Body of pancreas (tissue), 4 donors: Measurements from ENCODE around the gene KRT32. TPM values are rescaled to one million over a fixed set of nuclear protein-coding genes. Genes with fewer than 3 reads are reported as not detected.

Experiments used
- ATAC-seq: fragments of 150-250 bp; one replicate; pipeline ENCODE4 v1.9.1; 2016
- DNase-seq, 4 donors: peaks; one replicate each; pipeline ENCODE4 v3.0.0-alpha.2; 2019
- H3K27ac ChIP-seq, 4 donors: fragments of 200-600 bp; sonication (generic); 1 replicate in 3 of 4; 2 replicates in 1 of 4; pipeline versions ENCODE4 v1.5.1 to v1.6.1; 2016 to 2019; ENCODE audit warnings: mild to moderate bottlenecking in 1 of 4, mixed read lengths in 1 of 4, moderate library complexity in 1 of 4
- H3K27me3 ChIP-seq, 2 donors: fragments of 200-600 bp; sonication (generic); one replicate each; pipeline ENCODE4 v1.6.0; 2016; ENCODE audit warnings: mild to moderate bottlenecking in 1 of 2
- H3K36me3 ChIP-seq, 2 donors: fragments of 200-600 bp; sonication (generic); replicated peaks in 1 of 2; 2 replicates each; pipeline ENCODE4 v1.5.1; 2016; ENCODE audit warnings: low read depth in 2 of 2; ENCODE audit not compliant: insufficient read depth in 1 of 2
- H3K4me1 ChIP-seq: fragments of 200-600 bp; sonication (generic); one replicate; pipeline ENCODE4 v1.6.0; 2016
- H3K4me3 ChIP-seq, 2 donors: fragments of 200-600 bp; sonication (generic); 1 replicate in 1 of 2; 2 replicates in 1 of 2; pipeline ENCODE4 v1.5.1; 2016 to 2019
- H3K9me3 ChIP-seq, 3 donors: fragments of 200-600 bp; sonication (generic); 1 replicate in 2 of 3; 2 replicates in 1 of 3; pipeline ENCODE4 v1.5.1; 2016
- CTCF ChIP-seq, 7 experiments: fragments of 450-650 bp in 4 of 7; fragments of 200-600 bp in 3 of 7; sonication (generic) in 3 of 7; IDR thresholded peaks; one replicate each; pipeline ENCODE4 v1.5.1; 2016 to 2019; ENCODE audit warnings: antibody characterized with exemption in 7 of 7
- POLR2A ChIP-seq, 3 donors: fragments of 450-650 bp; IDR thresholded peaks; one replicate each; pipeline ENCODE4 v1.6.1; 2016; ENCODE audit warnings: antibody characterized with exemption in 3 of 3, mild to moderate bottlenecking in 2 of 3
- WGBS, 2 donors: methylation state at CpG; one replicate each; pipeline ENCODE4 v1.1.5; 2017; 5-methylcytosine and 5-hydroxymethylcytosine counted together
- intact Hi-C: fragments of 100-400 bp; cut with DNase I; formaldehyde crosslinking; loops from one replicate; pipeline ENCODE4 v1.15.1; 2023
- total RNA-seq, 2 donors: library from RNA; depleted of rRNA; stranded (reverse); fragments of >200 nt; gene quantifications; one replicate each; pipeline ENCODE4 v1.1.0, GENCODE V29; 2016

Gene KRT32
- total RNA-seq, 2 donors from 2014 or later: not detected

- TF ChIP-seq CTCF (IDR thresholded peaks at IDR 0.05): no peak
- TF ChIP-seq POLR2A (IDR thresholded peaks at IDR 0.05): no peak
- no peaks in the 10 kb centered on the region for H3K36me3 ChIP-seq
- no peaks in the 10 kb centered on the region for H3K27me3 ChIP-seq
- intact Hi-C loops: no loop called here
- no peaks in the 10 kb centered on the region for H3K9me3 ChIP-seq
- ATAC-seq (no peak), DNase-seq (no peak)
- H3K4me3 ChIP-seq: no peak overlapping the region
- no peaks in the 10 kb centered on the region for H3K4me1 ChIP-seq
- H3K27ac ChIP-seq: no peak overlapping the region
- 74 to 77% methylated on average over 9 of the region's 9 CpGs for WGBS, 2 donors
These were observed 36.0 kb upstream of the KRT32 start for GRCh38 chr17:41503202-41503601.

GRCh38 chr17:41500131-41500911 lies 33.1 kb upstream of the KRT32 start:
- WGBS, 2 donors: 68% methylated on average over 15 of the region's 15 CpGs
- Histone ChIP-seq H3K9me3 (no peaks in the 10 kb centered on the region), H3K4me3 (no peak overlapping the region), H3K4me1 (no peaks in the 10 kb centered on the region), H3K36me3 (no peaks in the 10 kb centered on the region), H3K27ac (no peak overlapping the region), H3K27me3 (no peaks in the 10 kb centered on the region)
- DNase-seq: no peak
- intact Hi-C loops: no loop called here
- no peak for ATAC-seq
- no peak for TF ChIP-seq POLR2A (IDR thresholded peaks at IDR 0.05)
- TF ChIP-seq CTCF (IDR thresholded peaks at IDR 0.05): no peak

GRCh38 chr17:41499714-41500113 lies 32.5 kb upstream of the KRT32 start:
- Histone ChIP-seq H3K36me3 (no peaks in the 10 kb centered on the region), H3K9me3 (no peaks in the 10 kb centered on the region), H3K4me3 (no peak overlapping the region), H3K27ac (no peak overlapping the region), H3K4me1 (no peaks in the 10 kb centered on the region), H3K27me3 (no peaks in the 10 kb centered on the region)
- WGBS, 2 donors: 63 to 71% methylated on average over 5 of the region's 5 CpGs
- no peak for DNase-seq
- intact Hi-C loops: no loop called here
- no peak for TF ChIP-seq CTCF (IDR thresholded peaks at IDR 0.05)
- TF ChIP-seq POLR2A (IDR thresholded peaks at IDR 0.05): no peak
- ATAC-seq: no peak

- Histone ChIP-seq H3K27ac (peak overlapping the region in 1 of 4 donors; percentile 19), H3K27me3 (no peaks in the 10 kb centered on the region), H3K4me1 (no peaks in the 10 kb centered on the region), H3K4me3 (no peak overlapping the region), H3K9me3 (no peaks in the 10 kb centered on the region), H3K36me3 (no peaks in the 10 kb centered on the region)
- DNase-seq (peak in 1 of 4 donors; percentile 41), ATAC-seq (no peak)
- no peak for TF ChIP-seq CTCF (IDR thresholded peaks at IDR 0.05)
- TF ChIP-seq POLR2A (IDR thresholded peaks at IDR 0.05): no peak
- whole genome bisulfite sequencing, 2 donors: 58 to 65% methylated on average over 6 of the region's 6 CpGs
- intact Hi-C loops: no loop called here
These were observed 31.1 kb upstream of the KRT32 start for GRCh38 chr17:41498276-41498675.
